NCI-H748 treated with DMSO at 0.1 percent for 48 hours (cell line): ENCODE data around the gene ZSWIM6.

Experiments used
- DNase-seq: peaks from one replicate; lab custom pipeline; 2025; lab: John Stamatoyannopoulos, UW

The ZSWIM6 gene

DNA sequence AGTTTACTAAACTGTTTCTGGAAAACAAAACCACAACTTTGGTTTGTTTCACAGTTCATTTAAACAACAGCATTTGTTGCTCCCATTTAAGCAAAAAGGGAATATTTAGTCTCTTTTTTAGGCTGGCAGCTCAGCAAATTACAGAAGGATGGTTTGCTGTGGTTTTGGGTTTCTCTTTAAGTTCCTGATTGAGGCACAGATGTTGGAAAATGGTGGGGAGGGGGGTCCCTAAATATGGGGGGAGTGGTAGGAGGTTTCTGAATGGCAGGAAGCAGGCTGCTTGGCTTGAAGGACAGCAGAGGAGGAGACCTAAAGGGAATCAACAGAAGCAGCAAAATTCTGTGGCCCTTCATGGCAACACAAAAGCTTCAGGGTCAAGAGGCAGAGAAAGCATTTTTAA lies 263.4 kb downstream of the ZSWIM6 start:
- no peak for DNase-seq
